ENCODE results near the gene CHRNG.

The CHRNG gene

DNA sequence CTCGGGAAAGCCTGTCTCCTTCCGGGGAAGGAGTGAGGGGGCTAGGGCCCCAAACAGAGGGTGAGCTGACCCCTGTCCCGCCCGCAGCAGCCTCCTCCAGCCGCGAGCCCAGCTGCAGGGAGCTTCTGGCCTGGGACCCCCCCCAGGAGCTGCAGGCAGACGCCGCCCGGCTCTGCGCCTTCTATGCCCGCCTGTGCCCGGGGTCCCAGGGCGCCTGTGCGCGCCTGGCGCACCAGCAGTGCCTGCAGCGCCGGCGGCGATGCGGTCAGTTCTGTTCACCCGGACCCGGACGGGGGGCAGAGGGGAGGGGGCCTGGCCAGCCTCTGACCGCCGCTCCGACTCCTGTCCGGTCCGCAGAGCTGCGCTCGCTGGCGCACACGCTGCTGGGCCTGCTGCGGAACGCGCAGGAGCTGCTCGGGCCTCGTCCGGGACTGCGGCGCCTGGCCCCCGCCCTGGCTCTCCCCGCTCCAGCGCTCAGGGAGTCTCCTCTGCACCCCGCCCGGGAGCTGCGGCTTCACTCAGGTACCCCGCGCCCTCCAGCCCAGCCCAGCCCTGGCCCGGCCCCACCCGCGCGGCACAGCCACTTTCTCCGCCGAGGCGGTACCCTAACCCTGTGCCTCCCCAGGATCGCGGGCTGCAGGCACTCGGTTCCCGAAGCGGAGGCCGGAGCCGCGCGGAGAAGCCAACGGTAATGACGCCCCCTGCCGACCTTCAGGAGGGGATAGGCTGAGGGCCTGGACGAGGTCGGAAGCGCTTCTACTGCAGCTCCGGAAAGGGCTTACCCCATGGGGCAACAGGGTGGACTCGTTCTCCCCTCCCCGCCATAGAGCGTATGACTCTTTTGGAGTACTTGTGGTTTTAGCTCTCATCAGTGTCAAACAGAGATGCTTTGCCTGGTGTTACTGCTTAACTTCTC, 15.6 kb upstream of the CHRNG start (continued):
- peak; percentile 55; the same call in 1 of the 2 replicates for TF ChIP-seq ZNF660 (tag by site-specific recombination; IDR thresholded peaks at IDR 0.05)
- TF ChIP-seq ZNF544 (tag by site-specific recombination; IDR thresholded peaks at IDR 0.05): no peak
- TF ChIP-seq, protein P1, sequence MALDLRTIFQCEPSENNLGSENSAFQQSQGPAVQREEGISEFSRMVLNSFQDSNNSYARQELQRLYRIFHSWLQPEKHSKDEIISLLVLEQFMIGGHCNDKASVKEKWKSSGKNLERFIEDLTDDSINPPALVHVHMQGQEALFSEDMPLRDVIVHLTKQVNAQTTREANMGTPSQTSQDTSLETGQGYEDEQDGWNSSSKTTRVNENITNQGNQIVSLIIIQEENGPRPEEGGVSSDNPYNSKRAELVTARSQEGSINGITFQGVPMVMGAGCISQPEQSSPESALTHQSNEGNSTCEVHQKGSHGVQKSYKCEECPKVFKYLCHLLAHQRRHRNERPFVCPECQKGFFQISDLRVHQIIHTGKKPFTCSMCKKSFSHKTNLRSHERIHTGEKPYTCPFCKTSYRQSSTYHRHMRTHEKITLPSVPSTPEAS (tag by site-specific recombination; IDR thresholded peaks at IDR 0.05): no peak
- no peak for TF ChIP-seq ZNF202 (tag by site-specific recombination; IDR thresholded peaks at IDR 0.05; ENCODE audit: borderline replicate concordance)
- TF ChIP-seq ZNF416 (tag by site-specific recombination; IDR thresholded peaks at IDR 0.05): no peak
- TF ChIP-seq SP3 (tag by site-specific recombination; IDR thresholded peaks at IDR 0.05): no peak
- TF ChIP-seq, protein P2, sequence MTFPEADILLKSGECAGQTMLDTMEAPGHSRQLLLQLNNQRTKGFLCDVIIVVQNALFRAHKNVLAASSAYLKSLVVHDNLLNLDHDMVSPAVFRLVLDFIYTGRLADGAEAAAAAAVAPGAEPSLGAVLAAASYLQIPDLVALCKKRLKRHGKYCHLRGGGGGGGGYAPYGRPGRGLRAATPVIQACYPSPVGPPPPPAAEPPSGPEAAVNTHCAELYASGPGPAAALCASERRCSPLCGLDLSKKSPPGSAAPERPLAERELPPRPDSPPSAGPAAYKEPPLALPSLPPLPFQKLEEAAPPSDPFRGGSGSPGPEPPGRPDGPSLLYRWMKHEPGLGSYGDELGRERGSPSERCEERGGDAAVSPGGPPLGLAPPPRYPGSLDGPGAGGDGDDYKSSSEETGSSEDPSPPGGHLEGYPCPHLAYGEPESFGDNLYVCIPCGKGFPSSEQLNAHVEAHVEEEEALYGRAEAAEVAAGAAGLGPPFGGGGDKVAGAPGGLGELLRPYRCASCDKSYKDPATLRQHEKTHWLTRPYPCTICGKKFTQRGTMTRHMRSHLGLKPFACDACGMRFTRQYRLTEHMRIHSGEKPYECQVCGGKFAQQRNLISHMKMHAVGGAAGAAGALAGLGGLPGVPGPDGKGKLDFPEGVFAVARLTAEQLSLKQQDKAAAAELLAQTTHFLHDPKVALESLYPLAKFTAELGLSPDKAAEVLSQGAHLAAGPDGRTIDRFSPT (tag by site-specific recombination; IDR thresholded peaks at IDR 0.05): no peak; the same call in 1 of the 2 replicates
- peak; percentile 54; the same call in 1 of the 2 replicates for TF ChIP-seq KLF8 (tag by site-specific recombination; IDR thresholded peaks at IDR 0.05)
- no peak for TF ChIP-seq KLF7 (tag by site-specific recombination; IDR thresholded peaks at IDR 0.05; ENCODE audit: borderline replicate concordance)
- TF ChIP-seq, protein P3, sequence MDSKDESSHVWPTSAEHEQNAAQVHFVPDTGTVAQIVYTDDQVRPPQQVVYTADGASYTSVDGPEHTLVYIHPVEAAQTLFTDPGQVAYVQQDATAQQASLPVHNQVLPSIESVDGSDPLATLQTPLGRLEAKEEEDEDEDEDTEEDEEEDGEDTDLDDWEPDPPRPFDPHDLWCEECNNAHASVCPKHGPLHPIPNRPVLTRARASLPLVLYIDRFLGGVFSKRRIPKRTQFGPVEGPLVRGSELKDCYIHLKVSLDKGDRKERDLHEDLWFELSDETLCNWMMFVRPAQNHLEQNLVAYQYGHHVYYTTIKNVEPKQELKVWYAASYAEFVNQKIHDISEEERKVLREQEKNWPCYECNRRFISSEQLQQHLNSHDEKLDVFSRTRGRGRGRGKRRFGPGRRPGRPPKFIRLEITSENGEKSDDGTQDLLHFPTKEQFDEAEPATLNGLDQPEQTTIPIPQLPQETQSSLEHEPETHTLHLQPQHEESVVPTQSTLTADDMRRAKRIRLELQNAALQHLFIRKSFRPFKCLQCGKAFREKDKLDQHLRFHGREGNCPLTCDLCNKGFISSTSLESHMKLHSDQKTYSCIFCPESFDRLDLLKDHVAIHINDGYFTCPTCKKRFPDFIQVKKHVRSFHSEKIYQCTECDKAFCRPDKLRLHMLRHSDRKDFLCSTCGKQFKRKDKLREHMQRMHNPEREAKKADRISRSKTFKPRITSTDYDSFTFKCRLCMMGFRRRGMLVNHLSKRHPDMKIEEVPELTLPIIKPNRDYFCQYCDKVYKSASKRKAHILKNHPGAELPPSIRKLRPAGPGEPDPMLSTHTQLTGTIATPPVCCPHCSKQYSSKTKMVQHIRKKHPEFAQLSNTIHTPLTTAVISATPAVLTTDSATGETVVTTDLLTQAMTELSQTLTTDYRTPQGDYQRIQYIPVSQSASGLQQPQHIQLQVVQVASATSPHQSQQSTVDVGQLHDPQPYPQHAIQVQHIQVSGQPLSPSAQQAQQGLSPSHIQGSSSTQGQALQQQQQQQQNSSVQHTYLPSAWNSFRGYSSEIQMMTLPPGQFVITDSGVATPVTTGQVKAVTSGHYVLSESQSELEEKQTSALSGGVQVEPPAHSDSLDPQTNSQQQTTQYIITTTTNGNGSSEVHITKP (tag by site-specific recombination; IDR thresholded peaks at IDR 0.05): 0 out of 2 replicates have a peak, but pooled peaks have one; percentile 44
- TF ChIP-seq HOXD13 (CRISPR knock-in tag; IDR thresholded peaks at IDR 0.05; ENCODE audit: borderline replicate concordance): no peak
- TF ChIP-seq GLI4 (tag by site-specific recombination; IDR thresholded peaks at IDR 0.05): no peak
- no peak for TF ChIP-seq ZNF138 (tag by site-specific recombination; IDR thresholded peaks at IDR 0.05; ENCODE audit: borderline replicate concordance)
- TF ChIP-seq ZNF350 (tag by site-specific recombination; IDR thresholded peaks at IDR 0.05): no peak
- TF ChIP-seq ZXDB (tag by site-specific recombination; IDR thresholded peaks at IDR 0.05): no peak
- TF ChIP-seq GLIS2 (tag by site-specific recombination; IDR thresholded peaks at IDR 0.05): peak; percentile 73; the same call in 1 of the 2 replicates
- no peak for TF ChIP-seq ZNF221 (tag by site-specific recombination; IDR thresholded peaks at IDR 0.05; ENCODE audit: borderline replicate concordance)
- TF ChIP-seq, protein P4, sequence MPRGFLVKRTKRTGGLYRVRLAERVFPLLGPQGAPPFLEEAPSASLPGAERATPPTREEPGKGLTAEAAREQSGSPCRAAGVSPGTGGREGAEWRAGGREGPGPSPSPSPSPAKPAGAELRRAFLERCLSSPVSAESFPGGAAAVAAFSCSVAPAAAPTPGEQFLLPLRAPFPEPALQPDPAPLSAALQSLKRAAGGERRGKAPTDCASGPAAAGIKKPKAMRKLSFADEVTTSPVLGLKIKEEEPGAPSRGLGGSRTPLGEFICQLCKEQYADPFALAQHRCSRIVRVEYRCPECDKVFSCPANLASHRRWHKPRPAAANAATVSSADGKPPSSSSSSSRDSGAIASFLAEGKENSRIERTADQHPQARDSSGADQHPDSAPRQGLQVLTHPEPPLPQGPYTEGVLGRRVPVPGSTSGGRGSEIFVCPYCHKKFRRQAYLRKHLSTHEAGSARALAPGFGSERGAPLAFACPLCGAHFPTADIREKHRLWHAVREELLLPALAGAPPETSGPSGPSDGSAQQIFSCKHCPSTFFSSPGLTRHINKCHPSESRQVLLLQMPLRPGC (tag by site-specific recombination; IDR thresholded peaks at IDR 0.05): no peak
- TF ChIP-seq ZNF2 (tag by site-specific recombination; IDR thresholded peaks at IDR 0.05): peak; percentile 91; the same call in 1 of the 2 replicates
- TF ChIP-seq ZNF792 (tag by site-specific recombination; IDR thresholded peaks at IDR 0.05): no peak
- TF ChIP-seq ZNF843 (tag by site-specific recombination; IDR thresholded peaks at IDR 0.05): no peak
- TF ChIP-seq BCL11A (tag by site-specific recombination; IDR thresholded peaks at IDR 0.05; ENCODE audit: low read depth): 0 out of 2 replicates have a peak, but pooled peaks have one; percentile 47
- no peak for TF ChIP-seq ZNF510 (tag by site-specific recombination; IDR thresholded peaks at IDR 0.05; ENCODE audit: insufficient replicate concordance)
- no peak for TF ChIP-seq OVOL3 (tag by site-specific recombination; IDR thresholded peaks at IDR 0.05)
- no peak for TF ChIP-seq ZNF658 (tag by site-specific recombination; IDR thresholded peaks at IDR 0.05)
- no peak for TF ChIP-seq ZNF404 (tag by site-specific recombination; IDR thresholded peaks at IDR 0.05)
- TF ChIP-seq, protein P5, sequence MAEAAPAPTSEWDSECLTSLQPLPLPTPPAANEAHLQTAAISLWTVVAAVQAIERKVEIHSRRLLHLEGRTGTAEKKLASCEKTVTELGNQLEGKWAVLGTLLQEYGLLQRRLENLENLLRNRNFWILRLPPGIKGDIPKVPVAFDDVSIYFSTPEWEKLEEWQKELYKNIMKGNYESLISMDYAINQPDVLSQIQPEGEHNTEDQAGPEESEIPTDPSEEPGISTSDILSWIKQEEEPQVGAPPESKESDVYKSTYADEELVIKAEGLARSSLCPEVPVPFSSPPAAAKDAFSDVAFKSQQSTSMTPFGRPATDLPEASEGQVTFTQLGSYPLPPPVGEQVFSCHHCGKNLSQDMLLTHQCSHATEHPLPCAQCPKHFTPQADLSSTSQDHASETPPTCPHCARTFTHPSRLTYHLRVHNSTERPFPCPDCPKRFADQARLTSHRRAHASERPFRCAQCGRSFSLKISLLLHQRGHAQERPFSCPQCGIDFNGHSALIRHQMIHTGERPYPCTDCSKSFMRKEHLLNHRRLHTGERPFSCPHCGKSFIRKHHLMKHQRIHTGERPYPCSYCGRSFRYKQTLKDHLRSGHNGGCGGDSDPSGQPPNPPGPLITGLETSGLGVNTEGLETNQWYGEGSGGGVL (tag by site-specific recombination; IDR thresholded peaks at IDR 0.05): no peak
- no peak for TF ChIP-seq ZNF133 (tag by site-specific recombination; IDR thresholded peaks at IDR 0.05)
- TF ChIP-seq ZNF354C (tag by site-specific recombination; IDR thresholded peaks at IDR 0.05; ENCODE audit: borderline replicate concordance, low read depth): no peak
